ENCODE measurements around the gene BABAM1. TPM values are rescaled to one million over a fixed set of nuclear protein-coding genes. Genes with fewer than 3 reads are reported as not detected.

The BABAM1 gene
- total RNA-seq, 1 donor from 2014 or later: 85.5 TPM

DNA sequence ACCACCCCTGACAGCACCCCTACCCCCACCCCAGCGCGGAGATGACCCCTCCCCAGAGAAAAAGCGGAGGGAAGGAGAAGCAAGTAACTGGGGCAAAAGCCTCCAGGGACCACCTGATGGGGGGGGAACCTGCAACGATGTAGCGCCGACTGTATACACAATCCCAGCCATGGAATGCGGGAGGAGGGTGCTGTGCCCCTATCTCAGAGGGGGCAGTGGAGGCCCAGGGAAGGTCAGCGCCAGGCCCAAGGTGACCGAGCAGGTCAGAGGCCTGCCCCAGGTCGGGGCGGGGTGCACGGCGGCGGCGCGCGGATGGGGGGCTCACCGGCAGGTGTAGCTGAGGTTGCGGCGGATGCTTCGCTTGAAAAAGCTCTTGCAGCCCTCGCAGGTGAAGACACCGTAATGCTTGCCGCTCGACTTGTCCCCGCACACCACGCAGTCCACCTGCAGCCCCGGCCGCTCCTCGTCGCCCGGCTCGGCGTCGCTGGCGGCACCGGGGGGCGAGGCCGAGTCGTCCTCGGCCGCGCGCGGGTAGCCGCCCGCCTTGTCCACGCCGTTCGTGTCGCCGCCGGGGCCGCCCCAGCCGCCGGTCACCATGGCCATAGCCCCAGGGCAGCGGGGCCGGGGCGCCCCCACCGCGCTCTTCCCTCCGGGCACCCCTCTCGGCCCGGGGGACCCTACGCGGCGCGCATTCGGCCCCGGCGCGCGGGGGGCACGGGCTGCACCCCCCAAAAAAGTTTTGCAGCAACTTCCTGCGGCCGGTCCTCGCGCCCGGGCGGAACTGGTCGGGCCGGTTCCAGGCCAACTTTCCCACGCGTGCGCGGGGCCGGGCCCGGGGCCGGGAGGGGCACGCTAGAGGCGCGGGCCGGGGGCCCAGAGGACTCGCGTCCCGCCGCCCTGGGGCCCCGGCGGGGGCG, 22.4 kb upstream of the BABAM1 start:
- H3K27me3 ChIP-seq: no peaks in the 10 kb centered on the region
- H3K4me1 ChIP-seq: peaks cover 3 to 32% of the 10 kb centered on the region in 2 donors
- intact Hi-C loops (cut with DNase I): loop anchor here (1.0 to 5.0 kb wide), 4 partner anchors 19 to 170 kb away; partner anchors contain the start of genes ABHD8, HAUS8, MYO9B and OCEL1
- no peak for DNase-seq (ENCODE audit: low spot score in 2 of 2)
- H3K27ac ChIP-seq: peak overlapping the region; percentile 78 to 85
- no peaks in the 10 kb centered on the region for H3K9me3 ChIP-seq
- H3K36me3 ChIP-seq: peaks cover 0 to 4% of the 10 kb centered on the region in 2 donors
- peak overlapping the region; percentile 90 to 97 for H3K4me3 ChIP-seq
- TF ChIP-seq CTCF (IDR thresholded peaks at IDR 0.05): no peak

DNA sequence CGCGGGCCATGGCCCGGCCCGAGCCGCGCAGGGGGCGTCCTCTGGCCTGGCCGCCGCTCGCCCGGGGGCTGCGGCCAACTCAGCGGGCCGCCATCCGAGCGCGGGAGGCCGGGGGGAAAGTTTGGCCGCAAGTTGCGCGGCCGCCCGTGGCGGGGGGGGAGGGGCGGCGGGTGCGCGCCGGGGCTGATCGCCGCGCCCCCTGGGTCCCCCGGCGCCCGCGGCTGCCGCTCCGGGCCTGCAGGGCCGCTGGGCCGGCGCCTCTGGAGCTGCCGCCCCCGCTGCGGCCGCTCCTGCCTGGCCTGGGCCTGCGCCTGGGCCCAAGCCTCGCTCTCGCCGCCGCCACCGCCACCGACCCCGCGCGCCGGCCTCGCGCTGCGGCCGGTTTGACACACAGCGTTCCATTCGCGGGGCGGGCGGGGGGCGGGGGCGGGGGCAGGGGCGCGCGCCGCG, 21.7 kb upstream of the BABAM1 start, which contains the start of gene NR2F6:
NR2F6 (minus strand) TSS at position 385 of the 450 bp plus-strand sequence. CDS start 699 bp downstream, outside the sequence.
- Histone ChIP-seq H3K36me3 (no peaks in the 10 kb centered on the region), H3K27me3 (no peaks in the 10 kb centered on the region), H3K9me3 (no peaks in the 10 kb centered on the region), H3K4me1 (peaks cover 3 to 32% of the 10 kb centered on the region in 2 donors), H3K27ac (peak within 1 kb of the TSS; percentile 82 to 85), H3K4me3 (peak within 1 kb of the TSS; percentile 90 to 97)
- intact Hi-C loops (cut with DNase I): loop anchor here (1.0 to 5.0 kb wide), 3 partner anchors 19 to 171 kb away; partner anchors contain the start of genes ABHD8, HAUS8, MYO9B and OCEL1
- no peak for DNase-seq (ENCODE audit: low spot score in 2 of 2)
- TF ChIP-seq CTCF (IDR thresholded peaks at IDR 0.05): no peak

DNA sequence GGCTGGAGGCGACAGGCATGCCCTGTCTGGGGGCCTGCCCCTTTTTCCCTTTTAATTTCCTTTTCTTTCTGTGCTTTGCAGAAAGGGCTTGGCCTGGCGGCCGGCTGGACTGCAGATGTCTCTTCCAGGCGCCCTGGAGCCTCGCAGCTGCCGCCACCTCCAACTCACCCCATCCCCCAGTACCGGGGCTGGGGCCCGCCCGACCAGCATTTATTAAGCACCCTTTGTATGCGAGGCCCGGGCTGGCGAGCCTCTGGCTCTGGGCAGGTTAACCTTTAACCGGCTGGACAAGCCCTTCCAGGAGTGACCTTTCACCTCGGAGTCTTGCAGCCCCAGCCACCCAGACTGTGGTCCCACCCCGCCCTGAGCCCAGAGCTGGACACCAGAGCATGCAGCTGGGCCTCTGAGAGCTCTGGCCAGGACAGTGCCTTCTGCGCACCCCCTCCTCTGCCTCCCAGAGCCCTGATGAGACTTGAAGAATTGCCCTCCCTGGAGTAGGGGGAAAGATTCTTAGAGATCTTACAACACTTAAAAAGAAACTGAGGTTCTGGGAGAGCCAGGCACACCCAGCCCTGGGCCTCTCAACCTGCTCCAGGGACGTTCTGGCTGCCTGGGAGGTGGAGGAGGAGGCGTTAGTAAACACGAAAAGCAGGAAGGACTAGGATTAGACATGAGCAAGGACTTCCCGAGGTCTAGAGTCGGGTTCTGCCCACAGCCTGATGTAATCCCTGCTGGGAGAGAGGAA, 20.4 kb upstream of the BABAM1 start:
- peak overlapping the region; percentile 90 to 97 for H3K4me3 ChIP-seq
- TF ChIP-seq CTCF (IDR thresholded peaks at IDR 0.05): no peak
- no peak for DNase-seq (ENCODE audit: low spot score in 2 of 2)
- H3K36me3 ChIP-seq: no peaks in the 10 kb centered on the region
- peak overlapping the region; percentile 58 to 82 for H3K27ac ChIP-seq
- no peaks in the 10 kb centered on the region for H3K27me3 ChIP-seq
- intact Hi-C loops (cut with DNase I): loop anchor here (1.0 to 5.0 kb wide), 2 partner anchors 20 to 55 kb away; partner anchors contain the start of genes ABHD8 and BABAM1
- peaks cover 0 to 24% of the 10 kb centered on the region in 2 donors for H3K4me1 ChIP-seq
- H3K9me3 ChIP-seq: no peaks in the 10 kb centered on the region

GRCh38 chr19:17248011-17248776, 19.0 kb upstream of the BABAM1 start:
- no peak for TF ChIP-seq CTCF (IDR thresholded peaks at IDR 0.05)
- no peak for DNase-seq (ENCODE audit: low spot score in 2 of 2)
- H3K36me3 ChIP-seq: no peaks in the 10 kb centered on the region

More at GRCh38 chr19:17248011-17248776, 19.0 kb upstream of the BABAM1 start:
- Histone ChIP-seq H3K27me3 (no peaks in the 10 kb centered on the region), H3K9me3 (no peaks in the 10 kb centered on the region), H3K27ac (no peak overlapping the region), H3K4me3 (no peak overlapping the region), H3K4me1 (peaks cover 0 to 11% of the 10 kb centered on the region in 2 donors)
- intact Hi-C loops (cut with DNase I): loop anchor here (5.0 kb wide), 1 partner anchor 54 kb away; the partner anchor contains the start of gene ABHD8
